T-cell (primary cell): ENCODE data around the gene STK32A. TPM values are rescaled to one million over a fixed set of nuclear protein-coding genes. Genes with fewer than 3 reads are reported as not detected.

ENCODE experiments used
- ATAC-seq, 4 experiments: fragments of 200-7000 bp in 3 of 4; fragments of 150-1000 bp in 1 of 4; cut with Tn5 transposase; replicated peaks in 1 of 4; 1 replicate in 3 of 4; 2 replicates in 1 of 4; pipeline ENCODE4 v1.10.0; 2021; ENCODE audit warnings: moderate library complexity in 3 of 4, mild to moderate bottlenecking in 2 of 4, moderate number of reproducible peaks in 1 of 4
- CTCF ChIA-PET, 2 donors: fragments of 300-600 bp; sonication (Branson Sonifier 250); formaldehyde crosslinking; loops; one replicate each; lab custom pipeline; 2022; ENCODE audit warnings: antibody characterized with exemption in 2 of 2; lab: Charles Lee
- POLR2A ChIA-PET, 2 donors: fragments of 300-600 bp; sonication (Branson Sonifier 250); formaldehyde crosslinking; loops; one replicate each; lab custom pipeline; 2022; ENCODE audit warnings: antibody characterized with exemption in 2 of 2; lab: Charles Lee
- DNase-seq, 35 experiments: peaks; one replicate each; pipeline versions ENCODE4 v3.0.0 to v3.0.0-alpha.2; 2013 to 2023
- H3K27ac ChIP-seq: one replicate; pipeline ENCODE4 v1.5.1; 2013; ENCODE audit warnings: low read length
- H3K27me3 ChIP-seq, 2 experiments: replicated peaks in 1 of 2; 1 replicate in 1 of 2; 2 replicates in 1 of 2; pipeline versions ENCODE4 v1.6.1 to v1.7.0; 2013; ENCODE audit warnings: low read length in 1 of 2, mixed read lengths in 1 of 2; ENCODE audit not compliant: control insufficient read depth in 2 of 2, insufficient read depth in 2 of 2; ENCODE audit errors: extremely low read depth in 1 of 2
- H3K36me3 ChIP-seq, 2 donors: 1 replicate in 1 of 2; 2 replicates in 1 of 2; pipeline versions ENCODE4 v1.6.1 to v1.7.0; 2013; ENCODE audit warnings: low read length in 1 of 2; ENCODE audit not compliant: control insufficient read depth in 2 of 2, insufficient read depth in 1 of 2; ENCODE audit errors: extremely low read depth in 1 of 2
- H3K4me1 ChIP-seq, 2 experiments: 1 replicate in 1 of 2; 2 replicates in 1 of 2; pipeline versions ENCODE4 v1.6.1 to v1.7.0; 2013; ENCODE audit warnings: low read length in 2 of 2, mixed read lengths in 1 of 2; ENCODE audit not compliant: insufficient read depth in 2 of 2, control insufficient read depth in 1 of 2; ENCODE audit errors: extremely low read depth in 1 of 2
- H3K4me3 ChIP-seq, 2 donors: 1 replicate in 1 of 2; 2 replicates in 1 of 2; pipeline versions ENCODE4 v1.5.1 to v1.7.0; 2013; ENCODE audit warnings: mild to moderate bottlenecking in 2 of 2, low read length in 1 of 2, moderate library complexity in 1 of 2; ENCODE audit not compliant: control insufficient read depth in 1 of 2; ENCODE audit errors: extremely low read depth in 1 of 2
- H3K9me3 ChIP-seq: 2 replicates; pipeline ENCODE4 v1.7.0; 2013
- H3K27ac Mint-ChIP-seq, 2 donors: one replicate each; pipeline ENCODE4 v1.8.0; 2020 to 2021; ENCODE audit warnings: mild to moderate bottlenecking in 2 of 2, mixed read lengths in 2 of 2
- H3K27me3 Mint-ChIP-seq, 2 donors: one replicate each; pipeline ENCODE4 v1.8.0; 2021 to 2022; ENCODE audit warnings: mixed read lengths in 2 of 2
- H3K36me3 Mint-ChIP-seq: one replicate; pipeline ENCODE4 v1.8.0; 2021; ENCODE audit warnings: mixed read lengths
- H3K4me1 Mint-ChIP-seq, 3 donors: one replicate each; pipeline ENCODE4 v1.8.0; 2020 to 2022; ENCODE audit warnings: mixed read lengths in 3 of 3, mild to moderate bottlenecking in 1 of 3
- H3K4me3 Mint-ChIP-seq, 3 donors: one replicate each; pipeline ENCODE4 v1.8.0; 2020 to 2022; ENCODE audit warnings: mild to moderate bottlenecking in 3 of 3, mixed read lengths in 3 of 3, moderate library complexity in 3 of 3
- H3K9me3 Mint-ChIP-seq, 3 donors: one replicate each; pipeline ENCODE4 v1.8.0; 2020 to 2022; ENCODE audit warnings: mixed read lengths in 3 of 3
- WGBS: methylation state at CpG from one replicate; pipeline ENCODE4 v1.1.5; 2013; ENCODE audit warnings: missing lambda C conversion rate; ENCODE audit not compliant: insufficient coverage; 5-methylcytosine and 5-hydroxymethylcytosine counted together
- total RNA-seq, 35 experiments: library from RNA in 6 of 35; stranded (reverse) in 6 of 35; fragments of 120-200 nt in 1 of 35; gene quantifications; one replicate each; pipeline versions ENCODE4 v1.2.1 to v1.2.4 and lab custom pipeline; 2013 to 2026

Gene STK32A
- total RNA-seq, 5 donors from 2014 or later (not counting 1 experiment from before 2014, with no cell fraction given) = not detected

DNA sequence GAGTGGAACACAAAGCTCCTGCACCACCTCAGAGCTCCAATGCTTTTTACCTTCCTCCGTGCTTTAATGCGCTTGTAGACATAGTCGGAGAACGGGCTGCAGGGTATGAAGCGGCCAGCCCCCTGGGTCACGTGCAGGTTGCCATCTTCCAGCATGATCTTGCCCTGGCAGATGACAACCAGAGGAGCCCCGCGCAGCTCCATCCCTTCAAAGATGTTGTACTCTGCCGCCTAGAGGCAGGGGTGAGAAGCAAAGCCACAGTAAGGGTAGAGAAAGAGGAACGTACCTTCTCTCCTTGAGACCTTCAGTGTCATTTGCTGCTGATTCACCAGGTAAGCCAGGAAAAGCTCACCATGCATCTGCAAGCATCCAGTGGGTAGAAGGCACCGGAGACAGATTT, 162.8 kb downstream of the STK32A start:
- no peak overlapping the region for H3K27ac Mint-ChIP-seq
- POLR2A ChIA-PET = interaction anchor here in 1 of 2 donors (0.7 kb wide), 1 partner anchor 299 kb away, joined by 3 read pairs; no protein-coding TSS in a partner anchor
- no peaks in the 10 kb centered on the region for H3K9me3 Mint-ChIP-seq
- no peaks in the 10 kb centered on the region for H3K27me3 Mint-ChIP-seq
- CTCF ChIA-PET = no interaction called here
- 93% methylated on average over 9 of the region's 11 CpGs for WGBS
- H3K36me3 Mint-ChIP-seq = no peaks in the 10 kb centered on the region
- Histone ChIP-seq H3K27me3 (peaks cover 0 to 7% of the 10 kb centered on the region in 2 experiments), H3K27ac (no peak overlapping the region), H3K9me3 (no peaks in the 10 kb centered on the region), H3K36me3 (no peaks in the 10 kb centered on the region), H3K4me3 (no peak overlapping the region), H3K4me1 (no peaks in the 10 kb centered on the region)
- ATAC-seq (no peak), DNase-seq (no peak)
- no peak overlapping the region for H3K4me3 Mint-ChIP-seq
- H3K4me1 Mint-ChIP-seq = no peaks in the 10 kb centered on the region

DNA sequence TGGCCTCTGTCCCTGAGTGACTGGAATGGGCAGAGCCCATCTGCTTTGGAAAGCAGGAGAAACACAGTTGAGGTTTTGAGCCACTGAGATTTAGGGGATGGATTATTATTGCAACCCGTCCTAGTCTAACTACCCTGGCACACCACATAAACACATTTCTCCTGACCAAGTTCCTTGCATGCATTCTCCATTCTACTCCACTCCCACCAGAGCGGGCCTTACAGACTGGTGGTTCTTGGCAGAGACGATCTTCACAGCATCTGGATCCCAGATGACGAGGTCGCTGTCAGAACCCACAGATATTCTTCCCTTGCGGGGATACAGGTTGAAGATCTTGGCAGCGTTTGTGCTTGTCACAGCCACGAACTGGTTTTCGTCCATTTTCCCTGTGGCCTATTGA, 164.0 kb downstream of the STK32A start:
- CTCF ChIA-PET = no interaction called here
- WGBS = 89% methylated on average over 4 of the region's 9 CpGs
- H3K27me3 Mint-ChIP-seq = no peaks in the 10 kb centered on the region
- no peak overlapping the region for H3K4me3 Mint-ChIP-seq
- POLR2A ChIA-PET = no interaction called here
- H3K27me3 ChIP-seq = peaks cover 0 to 4% of the 10 kb centered on the region in 2 experiments
- H3K4me3 ChIP-seq = no peak overlapping the region
- no peak overlapping the region for H3K27ac ChIP-seq
- H3K4me1 ChIP-seq = no peaks in the 10 kb centered on the region
- no peaks in the 10 kb centered on the region for H3K4me1 Mint-ChIP-seq
- no peaks in the 10 kb centered on the region for H3K9me3 ChIP-seq
- no peaks in the 10 kb centered on the region for H3K9me3 Mint-ChIP-seq
- no peaks in the 10 kb centered on the region for H3K36me3 Mint-ChIP-seq
- H3K27ac Mint-ChIP-seq = no peak overlapping the region
- no peaks in the 10 kb centered on the region for H3K36me3 ChIP-seq
- DNase-seq = no peak
- no peak for ATAC-seq

DNA sequence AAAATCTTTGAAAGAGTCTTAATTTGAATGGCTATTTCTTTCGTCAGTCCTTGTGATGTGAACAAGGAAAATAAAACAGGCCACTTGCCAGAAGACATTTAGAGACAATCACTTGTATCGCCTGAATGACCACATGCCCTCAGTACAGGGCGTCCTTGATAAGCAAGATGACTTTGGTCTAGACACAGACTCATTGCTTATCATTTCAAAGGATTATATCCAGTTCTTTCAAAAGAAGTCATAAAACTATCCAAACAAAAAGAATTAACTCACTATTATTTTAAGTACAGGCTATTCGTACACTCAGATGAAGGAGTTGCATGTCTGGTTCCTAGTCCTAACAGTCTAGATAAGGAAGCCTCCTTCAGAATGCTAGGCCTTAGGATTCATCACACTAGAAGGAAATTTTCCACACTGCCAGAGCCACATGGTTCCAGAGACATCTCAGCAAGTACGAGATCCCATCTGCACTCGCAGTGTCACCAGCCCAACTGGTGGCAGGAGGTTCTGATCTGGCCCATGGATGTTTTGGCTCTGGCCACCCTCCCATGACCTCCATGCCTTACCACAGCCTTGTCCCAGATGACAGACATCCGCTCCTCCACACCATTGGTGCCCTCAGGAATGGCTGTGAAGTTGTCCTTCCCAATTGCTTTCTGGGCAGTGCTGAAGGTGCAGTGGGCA, 165.4 kb downstream of the STK32A start:
- Mint-ChIP-seq H3K27ac (no peak overlapping the region), H3K9me3 (no peaks in the 10 kb centered on the region), H3K4me1 (no peaks in the 10 kb centered on the region), H3K36me3 (no peaks in the 10 kb centered on the region), H3K27me3 (no peaks in the 10 kb centered on the region), H3K4me3 (no peak overlapping the region)
- Histone ChIP-seq H3K36me3 (no peaks in the 10 kb centered on the region), H3K9me3 (no peaks in the 10 kb centered on the region), H3K4me1 (no peaks in the 10 kb centered on the region), H3K27ac (no peak overlapping the region), H3K4me3 (no peak overlapping the region), H3K27me3 (peaks cover 0 to 7% of the 10 kb centered on the region in 2 experiments)
- POLR2A ChIA-PET = no interaction called here
- CTCF ChIA-PET = no interaction called here
- ATAC-seq = no peak
- DNase-seq = no peak
- WGBS = 86% methylated on average over 5 of the region's 7 CpGs

DNA sequence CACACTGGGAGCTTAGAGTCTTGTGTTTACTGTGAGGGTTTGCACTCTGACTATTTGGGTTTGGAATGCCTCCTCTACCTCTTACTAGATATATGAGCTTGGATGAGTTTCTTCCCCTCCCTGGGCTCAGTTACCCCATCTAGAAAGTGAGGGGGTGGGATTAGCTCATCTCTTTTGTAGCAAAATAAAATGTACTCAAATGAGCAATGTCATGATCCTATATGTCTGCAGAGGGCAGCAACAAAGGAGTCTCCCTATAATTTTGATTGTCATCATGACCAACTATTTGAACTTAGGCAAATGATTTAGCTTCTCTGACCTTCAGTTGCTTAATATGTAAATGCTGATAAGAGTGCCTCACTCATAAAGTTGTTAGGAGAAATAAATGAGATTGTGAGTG, 166.1 kb downstream of the STK32A start:
- DNase-seq (no peak), ATAC-seq (no peak)
- ChIA-PET CTCF (no interaction called here), POLR2A (no interaction called here)
- no peaks in the 10 kb centered on the region for H3K4me1 Mint-ChIP-seq
- Histone ChIP-seq H3K27ac (no peak overlapping the region), H3K27me3 (peaks cover 0 to 7% of the 10 kb centered on the region in 2 experiments), H3K9me3 (no peaks in the 10 kb centered on the region), H3K4me3 (no peak overlapping the region), H3K4me1 (no peaks in the 10 kb centered on the region), H3K36me3 (no peaks in the 10 kb centered on the region)
- no peaks in the 10 kb centered on the region for H3K9me3 Mint-ChIP-seq
- H3K27ac Mint-ChIP-seq = no peak overlapping the region
- H3K4me3 Mint-ChIP-seq = no peak overlapping the region
- no peaks in the 10 kb centered on the region for H3K36me3 Mint-ChIP-seq
- no peaks in the 10 kb centered on the region for H3K27me3 Mint-ChIP-seq

DNA sequence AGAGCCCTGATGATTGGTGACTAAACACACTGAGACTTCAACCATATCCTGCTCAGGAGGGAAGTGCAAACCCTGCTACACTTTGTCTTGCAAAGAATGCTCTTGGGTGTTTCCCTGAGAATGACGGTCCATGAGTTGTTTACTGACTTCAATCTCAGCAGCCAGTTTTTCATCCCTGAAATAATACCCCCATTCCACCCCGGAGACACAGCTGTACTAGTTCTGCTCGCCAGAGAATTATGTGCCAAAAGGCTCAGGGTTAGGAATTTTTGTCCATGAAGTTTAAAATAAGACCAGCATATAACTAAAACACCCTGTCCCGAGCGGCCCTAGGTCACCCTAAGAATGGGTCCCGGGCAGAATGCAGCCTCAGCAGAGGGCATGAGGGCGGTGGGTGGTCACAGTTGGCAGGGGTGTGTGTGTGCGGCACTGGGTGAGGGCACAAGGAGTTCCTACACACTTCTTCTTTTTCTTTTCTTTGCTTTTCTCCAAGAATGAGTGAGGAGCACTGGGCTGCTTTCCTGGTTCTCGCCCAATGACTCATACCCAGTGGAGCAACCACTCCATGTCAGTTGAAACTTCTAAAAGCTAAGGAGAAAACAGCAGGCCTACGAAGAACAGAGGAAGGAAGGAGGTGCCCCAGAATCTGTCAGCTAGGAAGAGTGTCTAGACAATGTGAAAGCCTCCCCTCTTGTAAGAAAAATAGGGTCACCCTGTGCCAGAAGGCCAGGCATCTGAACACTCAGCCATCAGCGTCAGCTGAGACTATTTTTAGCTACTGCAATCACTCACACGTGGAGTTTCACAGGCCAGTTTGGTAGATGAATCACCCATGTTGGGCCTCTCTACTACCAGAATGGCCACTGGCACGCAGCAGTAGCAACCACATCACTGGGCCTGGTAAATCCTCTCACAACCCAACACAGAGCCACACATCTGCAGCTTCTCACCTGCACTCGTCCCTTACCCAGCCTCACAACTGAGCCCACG, 169.1 kb downstream of the STK32A start:
- no peaks in the 10 kb centered on the region for H3K4me1 Mint-ChIP-seq
- Histone ChIP-seq H3K4me1 (no peaks in the 10 kb centered on the region), H3K9me3 (no peaks in the 10 kb centered on the region), H3K27ac (no peak overlapping the region), H3K27me3 (peaks cover 0 to 3% of the 10 kb centered on the region in 2 experiments), H3K4me3 (no peak overlapping the region), H3K36me3 (no peaks in the 10 kb centered on the region)
- H3K27me3 Mint-ChIP-seq = no peaks in the 10 kb centered on the region
- H3K4me3 Mint-ChIP-seq = no peak overlapping the region
- H3K9me3 Mint-ChIP-seq = no peaks in the 10 kb centered on the region
- ATAC-seq (no peak), DNase-seq (no peak)
- ChIA-PET CTCF (no interaction called here), POLR2A (no interaction called here)
- WGBS = 64% methylated on average over 8 of the region's 15 CpGs
- H3K36me3 Mint-ChIP-seq = no peaks in the 10 kb centered on the region
- no peak overlapping the region for H3K27ac Mint-ChIP-seq

DNA sequence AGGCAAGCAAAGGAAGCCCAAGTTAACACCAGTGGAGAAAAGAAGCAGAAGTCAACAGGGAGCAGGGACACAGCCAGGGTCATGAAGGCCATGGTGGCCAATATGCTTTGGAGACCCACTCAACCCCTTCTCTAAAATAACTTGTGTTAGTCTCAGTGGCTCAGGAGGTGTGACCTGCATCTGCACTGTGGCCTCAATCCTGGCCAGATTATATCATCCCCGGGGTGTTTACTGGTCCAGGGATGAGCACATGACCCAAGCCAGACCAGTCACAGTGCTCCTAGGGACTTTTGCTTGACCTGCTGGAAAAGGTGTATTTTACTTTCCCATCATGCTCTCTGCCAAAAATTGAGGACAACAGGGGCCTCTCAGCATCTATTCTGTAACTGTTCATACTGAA, 169.9 kb downstream of the STK32A start:
- 85% methylated on average over 1 of the region's 1 CpG for WGBS

More for the DNA sequence above, 169.9 kb downstream of the STK32A start:
- POLR2A ChIA-PET = no interaction called here
- CTCF ChIA-PET = no interaction called here
- no peak overlapping the region for H3K27ac ChIP-seq
- Mint-ChIP-seq H3K4me3 (no peak overlapping the region), H3K27me3 (no peaks in the 10 kb centered on the region), H3K4me1 (no peaks in the 10 kb centered on the region), H3K27ac (no peak overlapping the region), H3K36me3 (no peaks in the 10 kb centered on the region), H3K9me3 (no peaks in the 10 kb centered on the region)
- H3K4me3 ChIP-seq = no peak overlapping the region
- ATAC-seq (no peak), DNase-seq (no peak)
- H3K36me3 ChIP-seq = no peaks in the 10 kb centered on the region
- no peaks in the 10 kb centered on the region for H3K4me1 ChIP-seq
- no peaks in the 10 kb centered on the region for H3K9me3 ChIP-seq
- H3K27me3 ChIP-seq = peaks cover 0 to 3% of the 10 kb centered on the region in 2 experiments
